HG03558 (cell line): ENCODE results near the gene PHKG2.

Source experiments
- ATAC-seq: cut with Tn5 transposase; IDR thresholded peaks from one replicate; pipeline ENCODE4 v1.9.1; 2021; ENCODE audit warnings: moderate number of reproducible peaks; ENCODE audit not compliant: unreplicated experiment; ENCODE audit errors: extremely low read depth

Gene PHKG2

DNA sequence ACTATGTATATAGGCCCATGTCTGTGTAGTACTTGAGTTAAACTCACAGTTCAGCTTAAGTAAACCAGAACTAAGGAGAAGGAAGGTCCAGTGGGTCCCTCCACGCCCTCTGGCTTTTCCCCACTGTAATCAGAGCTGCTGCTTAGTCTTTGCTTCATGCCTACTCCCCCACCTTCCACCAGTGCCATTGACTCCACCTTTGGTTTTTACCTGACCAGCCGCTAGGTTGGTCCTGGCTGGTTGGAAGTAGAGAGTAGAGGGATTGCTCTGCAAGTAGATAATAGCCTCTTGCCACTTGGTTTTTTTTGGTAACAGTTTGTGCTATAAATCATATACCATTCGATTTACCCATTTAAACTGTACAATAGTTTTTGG lies 22.8 kb upstream of the PHKG2 start:
- ATAC-seq = no peak

DNA sequence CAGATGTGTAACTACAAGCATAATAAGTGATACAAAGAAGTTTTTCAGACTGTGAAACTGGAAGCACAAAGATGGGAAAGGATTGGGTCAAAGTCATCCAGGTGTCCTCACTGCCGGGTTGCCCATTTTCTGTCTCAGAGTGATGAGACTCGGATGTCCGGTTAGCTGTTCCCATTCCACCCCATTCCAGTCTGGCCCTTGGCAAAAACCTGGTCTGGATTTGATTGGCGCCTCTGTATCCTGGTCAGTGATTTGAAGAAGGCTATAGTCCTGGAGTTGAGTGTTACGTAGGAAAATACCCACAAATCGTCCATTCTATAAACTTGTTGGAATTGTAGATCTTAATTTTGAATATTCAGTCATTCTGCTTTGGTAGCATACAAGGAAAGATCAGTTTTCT lies 19.9 kb upstream of the PHKG2 start:
- no peak for ATAC-seq

GRCh38 chr16:30728899-30729672 lies 19.1 kb upstream of the PHKG2 start:
- no peak for ATAC-seq

GRCh38 chr16:30731411-30731810 lies 16.8 kb upstream of the PHKG2 start:
- ATAC-seq = no peak

DNA sequence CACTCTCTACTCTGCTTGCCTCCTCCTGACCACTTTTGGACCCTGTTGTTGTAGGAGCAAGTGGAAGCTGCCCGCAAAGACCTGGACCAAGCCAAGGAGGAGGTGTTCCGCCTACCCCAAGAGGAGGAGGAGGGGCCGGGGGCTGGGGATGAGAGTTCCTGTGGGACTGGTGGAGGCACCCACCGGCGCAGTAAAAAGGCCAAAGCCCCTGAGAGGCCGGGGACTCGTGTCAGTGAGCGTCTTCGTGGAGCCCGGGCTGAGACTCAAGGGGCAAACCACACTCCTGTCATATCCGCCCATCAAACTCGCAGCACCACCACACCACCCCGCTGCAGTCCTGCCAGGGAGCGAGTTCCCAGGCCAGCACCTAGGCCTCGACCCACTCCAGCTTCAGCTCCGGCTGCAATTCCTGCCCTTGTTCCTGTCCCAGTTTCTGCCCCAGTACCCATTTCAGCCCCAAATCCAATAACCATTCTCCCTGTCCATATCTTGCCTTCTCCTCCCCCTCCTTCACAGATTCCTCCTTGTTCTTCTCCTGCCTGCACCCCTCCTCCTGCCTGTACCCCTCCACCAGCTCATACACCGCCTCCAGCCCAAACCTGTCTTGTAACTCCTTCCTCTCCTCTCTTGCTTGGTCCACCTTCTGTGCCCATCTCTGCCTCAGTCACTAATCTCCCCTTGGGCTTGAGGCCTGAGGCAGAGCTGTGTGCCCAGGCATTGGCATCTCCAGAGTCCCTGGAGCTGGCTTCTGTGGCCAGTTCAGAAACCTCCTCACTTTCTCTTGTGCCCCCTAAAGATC lies 11.0 kb upstream of the PHKG2 start:
- no peak for ATAC-seq

DNA sequence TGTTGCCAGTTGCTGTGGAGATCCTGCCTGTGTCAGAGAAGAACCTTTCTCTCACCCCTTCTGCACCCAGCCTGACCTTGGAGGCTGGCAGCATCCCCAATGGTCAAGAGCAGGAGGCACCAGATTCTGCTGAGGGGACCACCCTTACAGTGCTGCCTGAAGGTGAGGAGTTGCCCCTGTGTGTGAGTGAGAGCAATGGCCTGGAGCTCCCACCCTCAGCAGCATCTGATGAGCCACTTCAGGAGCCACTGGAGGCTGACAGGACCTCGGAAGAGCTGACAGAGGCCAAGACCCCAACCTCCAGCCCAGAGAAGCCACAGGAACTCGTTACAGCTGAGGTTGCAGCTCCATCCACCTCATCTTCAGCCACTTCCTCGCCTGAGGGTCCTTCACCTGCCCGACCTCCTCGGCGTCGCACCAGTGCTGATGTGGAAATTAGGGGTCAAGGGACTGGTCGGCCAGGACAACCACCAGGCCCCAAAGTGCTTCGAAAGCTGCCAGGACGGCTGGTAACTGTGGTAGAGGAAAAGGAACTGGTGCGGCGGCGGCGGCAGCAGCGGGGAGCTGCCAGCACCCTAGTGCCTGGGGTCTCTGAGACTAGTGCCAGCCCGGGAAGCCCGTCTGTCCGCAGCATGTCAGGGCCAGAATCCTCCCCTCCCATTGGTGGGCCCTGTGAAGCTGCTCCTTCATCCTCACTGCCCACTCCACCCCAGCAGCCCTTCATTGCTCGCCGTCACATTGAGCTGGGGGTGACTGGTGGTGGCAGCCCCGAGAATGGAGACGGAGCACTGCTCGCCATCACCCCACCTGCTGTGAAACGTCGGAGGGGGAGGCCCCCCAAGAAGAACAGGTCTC lies 10.2 kb upstream of the PHKG2 start:
- no peak for ATAC-seq

- no peak for ATAC-seq
Observed at GRCh38 chr16:30738984-30739951, 9.0 kb upstream of the PHKG2 start.

DNA sequence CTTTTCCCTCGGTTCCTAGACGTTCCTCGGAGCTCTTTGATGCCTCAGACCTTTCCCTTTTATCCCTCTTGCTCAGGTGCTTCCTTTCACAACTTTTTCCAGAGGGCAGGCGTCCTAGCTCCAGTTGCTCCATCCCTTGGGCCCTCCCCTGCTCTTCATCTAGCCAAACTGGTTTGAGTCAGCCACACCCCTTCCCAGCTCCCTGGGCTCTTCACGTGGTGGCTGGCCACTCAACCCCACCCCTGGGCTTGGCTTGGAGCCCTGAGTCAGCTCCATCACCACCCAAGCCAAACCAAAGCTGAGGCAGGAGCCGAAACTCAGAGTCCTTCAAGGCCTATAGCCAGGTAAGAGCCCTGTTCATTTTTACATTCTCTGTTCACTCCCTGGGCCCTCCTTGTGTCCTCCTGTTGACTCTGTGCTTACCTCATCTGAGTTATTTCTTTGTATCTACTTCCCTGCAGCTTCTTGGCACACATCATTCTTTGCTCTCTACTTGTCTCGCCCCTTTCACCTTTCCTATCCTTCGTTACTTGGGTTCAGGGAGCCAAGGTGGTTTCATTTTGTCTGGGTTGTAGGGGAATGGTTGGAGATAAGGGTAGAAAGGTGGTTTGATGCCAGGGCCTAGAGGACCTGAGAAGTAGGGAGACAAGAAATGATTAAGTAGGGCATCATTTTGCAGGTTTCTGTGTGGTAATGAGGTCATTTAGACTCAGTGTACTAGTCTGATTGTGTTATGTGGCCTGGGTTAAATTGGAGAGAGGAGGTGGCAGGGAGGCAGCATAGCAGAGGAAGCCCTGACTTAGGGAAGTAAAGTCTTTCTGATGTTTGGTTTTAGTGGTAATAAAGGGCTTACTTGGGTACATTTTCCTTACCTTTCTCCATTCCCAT lies 7.6 kb upstream of the PHKG2 start:
- ATAC-seq = no peak

DNA sequence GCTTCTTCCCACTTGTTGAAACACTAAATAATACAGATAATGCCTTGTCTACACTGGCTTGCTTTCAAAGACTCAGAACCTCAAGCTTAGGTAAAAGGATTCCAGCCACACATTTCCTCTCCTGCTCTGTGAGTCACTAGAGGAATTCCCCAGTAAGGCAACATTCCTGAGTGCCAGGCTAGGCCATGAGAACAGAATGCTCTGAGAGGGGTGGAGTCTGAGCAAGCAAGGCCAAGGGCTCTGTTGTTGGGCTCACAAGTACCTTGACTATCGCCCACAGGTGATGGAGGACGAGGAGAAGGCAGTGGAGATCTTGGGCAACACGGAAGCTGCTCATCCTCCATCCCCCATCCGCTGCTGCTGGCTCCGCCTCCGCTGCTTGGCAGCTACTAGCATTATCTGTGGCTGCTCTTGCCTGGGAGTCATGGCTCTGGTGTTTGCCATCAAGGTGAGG lies 6.7 kb upstream of the PHKG2 start:
- ATAC-seq = no peak

DNA sequence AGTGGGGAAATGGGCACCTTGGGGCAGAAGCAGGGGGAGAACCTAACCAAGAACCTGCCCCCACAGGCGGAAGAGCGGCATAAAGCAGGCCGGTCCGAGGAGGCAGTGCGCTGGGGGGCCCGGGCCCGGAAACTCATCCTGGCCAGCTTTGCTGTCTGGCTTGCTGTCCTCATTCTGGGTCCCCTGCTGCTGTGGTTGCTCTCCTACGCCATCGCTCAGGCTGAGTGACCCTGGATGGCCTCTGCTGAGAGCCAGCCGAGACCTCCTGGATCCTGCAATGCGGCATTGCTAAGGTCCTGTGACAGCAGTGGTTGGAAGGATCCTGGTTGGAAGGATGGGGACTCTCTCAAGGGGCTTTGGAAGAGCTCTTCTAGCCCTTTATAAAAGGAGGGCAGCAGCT lies 4.5 kb upstream of the PHKG2 start:
- ATAC-seq = no peak

GRCh38 chr16:30744183-30744582 lies 4.0 kb upstream of the PHKG2 start:
- no peak for ATAC-seq

DNA sequence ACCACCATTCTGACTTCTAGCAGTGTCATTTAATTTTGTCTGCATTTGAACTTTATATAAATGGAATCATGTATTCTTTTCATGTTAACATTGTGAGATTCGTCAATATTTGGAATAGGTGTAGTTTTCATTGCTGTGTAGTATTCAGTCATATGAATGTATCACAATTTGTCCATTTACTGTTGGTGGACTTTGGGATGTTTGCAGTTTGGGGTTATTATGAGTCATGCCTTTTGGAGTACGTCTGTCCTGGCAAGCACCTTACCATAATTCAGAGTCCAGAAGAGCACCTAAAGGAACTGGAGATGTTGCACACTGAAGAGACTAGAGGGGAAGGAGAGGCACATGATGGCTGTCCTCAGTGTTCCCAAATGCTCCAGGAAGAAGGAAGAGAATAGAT lies 3.1 kb upstream of the PHKG2 start:
- no peak for ATAC-seq

DNA sequence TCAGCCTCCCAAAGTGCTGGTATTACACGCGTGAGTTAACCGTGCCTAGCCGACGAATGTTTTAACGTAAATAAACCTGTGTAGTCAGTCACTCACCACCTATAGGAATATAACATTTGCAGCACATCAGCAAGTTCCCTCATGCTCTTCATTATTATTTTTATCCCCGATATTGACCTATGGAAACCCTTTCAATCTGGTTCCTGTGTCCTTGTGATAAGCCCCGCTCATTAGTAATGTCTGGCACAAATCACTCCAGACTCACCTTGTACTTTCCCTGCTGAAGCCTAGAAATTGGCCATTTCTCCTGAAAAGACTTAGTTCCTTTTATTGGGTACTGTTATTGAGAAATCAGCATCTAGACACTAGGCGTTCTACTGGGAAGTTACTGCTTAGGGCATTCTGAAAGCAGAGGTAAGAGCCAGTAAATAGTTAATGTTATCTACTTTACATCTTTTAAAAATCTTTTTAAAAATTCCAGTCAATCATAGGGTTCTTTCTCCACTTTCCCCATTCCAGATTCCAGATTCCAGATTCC lies 1.5 kb upstream of the PHKG2 start:
- ATAC-seq = no peak

GRCh38 chr16:30747331-30747730 lies 894 bp upstream of the PHKG2 start:
- no peak for ATAC-seq

DNA sequence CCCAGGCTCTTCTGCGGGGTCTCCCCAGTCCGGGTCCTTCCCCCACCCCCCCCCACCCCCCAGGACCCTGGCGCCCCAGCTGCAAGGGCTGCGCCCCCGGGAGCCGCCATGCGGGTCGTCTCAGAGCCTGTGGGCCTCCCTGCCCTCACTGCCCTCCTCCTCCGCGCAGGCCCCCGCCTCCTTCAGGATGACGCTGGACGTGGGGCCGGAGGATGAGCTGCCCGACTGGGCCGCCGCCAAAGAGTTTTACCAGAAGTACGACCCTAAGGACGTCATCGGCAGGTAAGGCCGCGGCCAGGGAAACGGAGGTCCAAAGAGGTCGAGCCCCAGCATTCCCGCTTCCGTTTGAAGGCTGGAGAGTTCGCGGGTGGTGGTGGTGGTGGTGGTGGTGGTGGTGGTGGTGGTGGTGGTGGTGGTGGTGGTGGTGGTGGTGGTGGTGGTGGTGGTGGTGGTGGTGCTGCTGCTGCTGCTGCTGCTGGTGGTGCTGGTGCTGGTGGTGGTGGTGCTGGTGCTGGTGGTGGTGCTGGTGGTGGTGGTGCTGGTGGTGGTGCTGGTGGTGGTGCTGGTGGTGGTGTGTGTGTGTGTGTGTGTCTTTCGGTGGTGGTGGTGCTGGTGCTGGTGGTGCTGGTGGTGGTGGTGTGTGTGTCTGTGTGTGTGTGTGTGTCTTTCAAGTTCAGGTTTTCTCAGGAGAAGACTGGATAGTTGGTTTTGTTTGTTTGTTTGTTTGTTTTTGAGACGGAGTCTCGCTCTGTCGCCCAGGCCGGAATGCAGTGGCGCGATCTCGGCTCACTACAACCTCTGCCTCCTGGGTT lies 615 bp downstream of the PHKG2 start:
- ATAC-seq = no peak

GRCh38 chr16:30750201-30750600 lies 2.0 kb downstream of the PHKG2 start:
- no peak for ATAC-seq

DNA sequence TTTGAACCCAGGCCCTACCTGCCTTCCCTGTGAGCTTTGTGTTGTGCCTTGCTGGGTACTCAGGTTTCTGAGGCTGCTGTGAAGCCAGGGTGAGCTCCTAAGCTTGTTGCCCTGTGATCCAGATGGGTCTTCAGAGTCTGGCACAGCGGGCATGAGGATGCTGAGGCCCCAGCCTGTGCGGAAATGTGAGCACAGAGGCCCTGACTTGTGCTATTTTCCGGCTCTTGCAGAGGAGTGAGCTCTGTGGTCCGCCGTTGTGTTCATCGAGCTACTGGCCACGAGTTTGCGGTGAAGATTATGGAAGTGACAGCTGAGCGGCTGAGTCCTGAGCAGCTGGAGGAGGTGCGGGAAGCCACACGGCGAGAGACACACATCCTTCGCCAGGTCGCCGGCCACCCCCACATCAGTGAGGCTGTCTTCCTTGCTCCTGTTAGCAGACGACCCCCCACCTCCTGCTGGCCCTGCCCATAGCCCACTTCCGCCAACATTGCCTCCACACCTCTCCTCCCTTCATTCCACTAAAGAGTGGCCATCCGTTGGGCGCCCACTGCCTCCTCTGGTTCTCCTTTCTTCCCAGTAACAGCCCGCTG lies 2.7 kb downstream of the PHKG2 start:
- ATAC-seq = no peak
